GM23338 (cell line): Measurements from ENCODE around the gene GREB1L. TPM values are rescaled to one million over a fixed set of nuclear protein-coding genes. Genes with fewer than 3 reads are reported as not detected.

Experiments
- ATAC-seq: fragments of 200-7000 bp; cut with Tn5 transposase; 3 replicates; pipeline ENCODE4 v1.9.1; 2020
- DNase-seq: peaks from one replicate; pipeline ENCODE4 v3.0.0-alpha.2; 2015; ENCODE audit warnings: low spot score
- H2AFZ ChIP-seq: fragments of 200-600 bp; sonication (generic); 2 replicates; pipeline ENCODE4 v1.8.0; 2016; ENCODE audit warnings: antibody characterized with exemption, mild to moderate bottlenecking, moderate library complexity
- H3F3A ChIP-seq: fragments of 200-600 bp; sonication (generic); replicated peaks from 2 replicates; pipeline ENCODE4 v1.8.0; 2017; ENCODE audit warnings: antibody characterized with exemption, mixed run types, low read depth
- H3K27ac ChIP-seq: fragments of 200-600 bp; sonication (generic); 2 replicates; pipeline ENCODE4 v1.6.1; 2016; ENCODE audit warnings: low read depth
- H3K27me3 ChIP-seq: fragments of 200-600 bp; sonication (generic); 2 replicates; pipeline ENCODE4 v1.8.0; 2016; ENCODE audit warnings: mild to moderate bottlenecking, mixed run types, moderate library complexity; ENCODE audit not compliant: insufficient read depth
- H3K36me3 ChIP-seq: fragments of 200-600 bp; sonication (generic); 2 replicates; pipeline ENCODE4 v1.8.0; 2016; ENCODE audit warnings: mild to moderate bottlenecking; ENCODE audit not compliant: insufficient read depth
- H3K4me1 ChIP-seq: fragments of 200-600 bp; sonication (generic); 2 replicates; pipeline ENCODE4 v1.8.0; 2016; ENCODE audit warnings: mild to moderate bottlenecking, moderate library complexity; ENCODE audit not compliant: insufficient read depth
- H3K4me2 ChIP-seq: fragments of 200-600 bp; sonication (generic); 2 replicates; pipeline ENCODE4 v1.7.1; 2017; ENCODE audit warnings: mixed run types
- H3K4me3 ChIP-seq: fragments of 200-600 bp; sonication (generic); 2 replicates; pipeline ENCODE4 v1.6.1; 2016; ENCODE audit warnings: mixed run types
- H3K79me2 ChIP-seq: fragments of 200-600 bp; sonication (generic); replicated peaks from 2 replicates; pipeline ENCODE4 v1.8.0; 2017; ENCODE audit warnings: mild to moderate bottlenecking; ENCODE audit not compliant: insufficient read depth
- H3K9me2 ChIP-seq: fragments of 200-600 bp; sonication (generic); 2 replicates; pipeline ENCODE4 v1.8.0; 2017; ENCODE audit not compliant: insufficient read depth
- H4K20me1 ChIP-seq: fragments of 200-600 bp; sonication (generic); replicated peaks from 2 replicates; pipeline ENCODE4 v1.8.0; 2017; ENCODE audit warnings: mild to moderate bottlenecking; ENCODE audit not compliant: insufficient read depth
- H3K27ac Mint-ChIP-seq: 2 replicates; pipeline ENCODE4 v1.8.0; 2020; ENCODE audit warnings: inconsistent platforms, mild to moderate bottlenecking, moderate library complexity, mixed read lengths
- H3K27me3 Mint-ChIP-seq: 3 replicates; pipeline ENCODE4 v1.8.0; 2022; ENCODE audit warnings: low read depth, mild to moderate bottlenecking, moderate library complexity, mixed read lengths, inconsistent platforms; ENCODE audit not compliant: insufficient read depth, poor library complexity
- H3K36me3 Mint-ChIP-seq: 3 replicates; pipeline ENCODE4 v1.8.0; 2021; ENCODE audit warnings: low read depth, mild to moderate bottlenecking, inconsistent platforms, moderate library complexity, mixed read lengths
- H3K4me1 Mint-ChIP-seq: 3 replicates; pipeline ENCODE4 v1.8.0; 2020; ENCODE audit warnings: mild to moderate bottlenecking, inconsistent platforms, mixed read lengths
- H3K4me3 Mint-ChIP-seq: 3 replicates; pipeline ENCODE4 v1.8.0; 2021; ENCODE audit warnings: moderate library complexity, mild to moderate bottlenecking, inconsistent platforms, mixed read lengths
- H3K9me3 Mint-ChIP-seq: 3 replicates; pipeline ENCODE4 v1.8.0; 2020; ENCODE audit warnings: moderate library complexity, mild to moderate bottlenecking, inconsistent platforms, mixed read lengths
- ZNF331 ChIP-seq: fragments of 250-450 bp; sonication (Bioruptor Pico); IDR thresholded peaks from 2 replicates; pipeline ENCODE4 v1.5.0; 2020; ENCODE audit warnings: low read depth, mild to moderate bottlenecking, moderate library complexity
- polyA plus RNA-seq: library from polyadenylated mRNA; unstranded; fragments of >200 nt; fragmentation: Nextera tagmentation; extraction: Ambion mirVana; gene quantifications from 2 replicates; pipeline ENCODE4 v1.2.1, GENCODE V29; 2016
- small RNA-seq: library from RNA; depleted of rRNA; stranded (forward); fragments of <200 nt; gene quantifications from one replicate; pipeline ENCODE3, GENCODE V24; 2014; ENCODE audit warnings: low replicate concordance
- total RNA-seq: library from RNA; depleted of rRNA; stranded (reverse); fragments of >200 nt; shearing (Covaris generic); gene quantifications from 2 replicates; pipeline ENCODE4 v1.2.3, GENCODE V29; 2014; rRNA removed

GREB1L gene
- total and polyA plus RNA-seq, 2 experiments from 2014 or later, result 0.03 to 0.29 TPM

- Histone ChIP-seq H3F3A (no peaks in the 10 kb centered on the region), H3K9me2 (no peaks in the 10 kb centered on the region), H3K27ac (no peak overlapping the region), H3K27me3 (no peaks in the 10 kb centered on the region), H3K4me2 (no peak overlapping the region), H3K4me3 (no peak overlapping the region), H3K79me2 (peaks cover 10% of the 10 kb centered on the region; the same call in 1 of the 2 replicates), H3K36me3 (peaks cover 37% of the 10 kb centered on the region), H2AFZ (no peak overlapping the region), H4K20me1 (peaks cover 10% of the 10 kb centered on the region), H3K4me1 (no peaks in the 10 kb centered on the region)
- H3K27ac Mint-ChIP-seq, result no peak overlapping the region
- no peak for TF ChIP-seq ZNF331 (CRISPR knock-in tag)
- ATAC-seq (no peak), DNase-seq (no peak)
- peaks cover 75% of the 10 kb centered on the region for H3K36me3 Mint-ChIP-seq
- no peaks in the 10 kb centered on the region for H3K4me1 Mint-ChIP-seq
- no peaks in the 10 kb centered on the region for H3K9me3 Mint-ChIP-seq
- no peak overlapping the region for H3K4me3 Mint-ChIP-seq
- H3K27me3 Mint-ChIP-seq, result no peaks in the 10 kb centered on the region
Measured at GRCh38 chr18:21571772-21572171, 329.7 kb downstream of the GREB1L start.

Small RNA genes lying within 50 kb of the gene (small RNA-seq; reads per million reads assigned to genes)
- gene RF00603, result not detected

Other genes with a start within 250 kb of the GREB1L start
- gene ROCK1, start 130.4 kb upstream of the GREB1L start, total RNA-seq, result 37.2 and 39.5 TPM in 2 replicates
- gene ROCK1, start 130.4 kb upstream of the GREB1L start, polyA plus RNA-seq, result 36.5 and 42.8 TPM in 2 replicates